HG02970 (cell line): ENCODE data around the gene TRIB2.

Experiments used
- ATAC-seq: cut with Tn5 transposase; IDR thresholded peaks from one replicate; pipeline ENCODE4 v1.9.1; 2021; ENCODE audit warnings: mild to moderate bottlenecking, moderate library complexity, moderate number of reproducible peaks; ENCODE audit not compliant: unreplicated experiment, low FRiP score

Gene TRIB2

DNA sequence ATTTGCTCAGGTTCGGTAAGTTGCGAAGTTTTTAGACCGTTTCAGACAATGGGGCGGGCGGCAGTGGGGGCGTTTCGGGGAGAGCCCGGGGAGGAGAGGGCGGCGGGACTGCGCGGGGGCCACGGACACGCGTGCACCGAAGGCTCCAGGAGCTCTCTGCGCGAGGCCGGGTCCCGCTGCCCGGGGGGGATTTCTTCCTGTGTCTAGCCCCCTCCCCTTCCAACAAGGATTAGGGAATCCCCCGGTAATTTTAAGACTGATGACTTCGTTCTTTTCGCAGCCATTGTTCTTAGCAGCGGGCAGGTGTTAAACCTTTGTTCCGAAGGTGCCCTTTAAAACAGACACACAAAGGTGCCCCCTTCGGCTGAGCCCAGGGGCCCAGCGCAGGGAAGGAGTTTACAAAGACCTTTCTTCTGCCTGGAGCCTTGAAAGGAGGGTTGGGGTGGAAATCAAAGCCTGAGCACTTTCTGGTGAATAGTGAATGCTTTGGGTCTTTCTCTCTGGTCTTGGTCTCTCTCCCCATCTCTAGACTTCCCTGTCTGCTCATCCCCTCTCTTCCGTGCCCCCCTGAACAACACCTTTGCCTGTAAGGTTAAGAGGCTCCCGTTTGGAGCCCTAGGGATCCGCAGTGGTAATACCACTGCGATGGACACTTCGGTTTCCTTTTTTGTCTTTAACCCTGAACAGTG is 2.1 kb downstream of the TRIB2 start:
- ATAC-seq: no peak

DNA sequence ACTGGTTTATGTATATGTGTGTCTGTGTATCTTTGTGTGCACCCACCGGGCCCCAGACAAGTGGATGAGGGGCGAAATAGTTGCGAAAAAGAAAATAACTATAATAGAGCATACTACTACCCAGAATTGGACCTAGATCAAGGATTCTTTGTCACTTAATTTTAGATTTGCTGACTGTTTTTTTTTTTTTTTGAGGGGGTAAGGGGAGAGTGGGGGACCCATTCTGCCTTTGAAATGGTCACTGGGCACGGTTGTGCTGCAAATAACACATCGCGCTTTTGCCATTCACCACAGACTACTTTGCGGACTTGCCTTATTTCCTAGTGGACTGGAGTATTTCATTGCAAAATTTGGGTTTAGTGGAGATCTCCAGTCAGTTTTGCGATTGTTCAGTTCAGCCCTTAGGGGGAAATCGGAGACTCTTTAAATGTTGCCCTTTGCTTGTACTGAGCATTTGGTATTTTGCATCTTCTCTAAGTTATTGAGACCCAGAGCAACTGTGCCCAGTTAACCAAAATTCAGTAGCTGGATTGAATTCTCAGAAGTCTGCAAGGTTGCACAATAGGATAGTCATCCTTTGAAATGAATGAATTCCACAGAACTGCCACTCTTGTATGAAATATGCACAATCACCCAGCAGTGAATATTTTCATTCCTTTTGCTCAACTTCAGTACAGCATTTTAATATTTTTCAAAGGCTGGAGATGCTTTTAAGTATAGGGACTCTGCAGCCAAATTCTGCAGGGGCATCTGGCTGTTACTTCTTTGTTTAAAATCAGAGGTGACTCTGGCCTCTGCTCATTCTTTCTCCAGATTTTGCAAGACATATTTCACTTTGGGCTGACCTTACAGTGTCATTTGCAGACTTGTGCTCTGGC is 2.9 kb downstream of the TRIB2 start:
- ATAC-seq: no peak

DNA sequence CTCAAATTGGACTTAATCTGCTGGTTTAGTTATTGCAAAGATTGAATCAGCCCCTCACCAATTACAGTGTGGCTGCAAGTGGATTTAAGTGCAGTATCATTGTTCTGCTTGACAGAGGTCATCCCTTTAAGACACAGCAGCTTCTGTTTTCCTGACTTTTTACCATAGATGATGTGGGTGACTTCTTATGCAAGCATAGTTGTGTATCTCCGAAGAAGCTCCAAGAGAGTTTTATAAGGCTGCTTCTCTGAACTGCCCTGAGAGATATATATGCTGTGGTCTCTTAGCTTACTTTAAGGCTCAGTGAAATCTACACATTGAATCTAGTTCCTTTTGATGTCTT is 3.5 kb downstream of the TRIB2 start:
- no peak for ATAC-seq

DNA sequence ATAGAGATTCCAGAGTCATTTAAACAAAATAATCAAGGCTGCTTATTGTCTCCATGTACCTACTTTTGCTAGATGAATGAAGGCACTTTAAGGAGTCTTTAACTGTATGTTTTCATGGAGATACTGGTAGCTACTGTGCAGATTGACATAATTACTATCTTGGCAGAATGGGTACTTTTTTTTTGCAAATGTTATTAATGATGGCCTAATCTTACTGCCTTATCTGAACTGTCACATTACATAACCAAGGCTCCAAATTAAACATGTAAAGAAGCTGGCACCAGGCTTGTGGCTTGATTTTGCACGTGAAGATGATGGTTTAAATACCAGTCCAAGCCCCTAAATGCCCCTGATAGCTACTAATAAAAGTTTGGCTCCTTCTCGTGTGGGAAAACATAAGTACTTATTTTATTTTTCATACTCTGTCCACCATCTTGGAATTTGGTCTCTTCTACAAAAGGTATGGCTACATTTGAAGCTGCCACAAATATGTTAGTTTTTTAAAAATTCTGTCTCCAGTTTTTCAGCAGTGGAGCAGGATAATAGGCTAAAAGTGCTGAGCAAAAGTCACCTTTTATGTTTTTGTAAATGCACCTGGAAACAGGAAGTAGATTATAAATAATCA is 4.1 kb downstream of the TRIB2 start:
- ATAC-seq: no peak

DNA sequence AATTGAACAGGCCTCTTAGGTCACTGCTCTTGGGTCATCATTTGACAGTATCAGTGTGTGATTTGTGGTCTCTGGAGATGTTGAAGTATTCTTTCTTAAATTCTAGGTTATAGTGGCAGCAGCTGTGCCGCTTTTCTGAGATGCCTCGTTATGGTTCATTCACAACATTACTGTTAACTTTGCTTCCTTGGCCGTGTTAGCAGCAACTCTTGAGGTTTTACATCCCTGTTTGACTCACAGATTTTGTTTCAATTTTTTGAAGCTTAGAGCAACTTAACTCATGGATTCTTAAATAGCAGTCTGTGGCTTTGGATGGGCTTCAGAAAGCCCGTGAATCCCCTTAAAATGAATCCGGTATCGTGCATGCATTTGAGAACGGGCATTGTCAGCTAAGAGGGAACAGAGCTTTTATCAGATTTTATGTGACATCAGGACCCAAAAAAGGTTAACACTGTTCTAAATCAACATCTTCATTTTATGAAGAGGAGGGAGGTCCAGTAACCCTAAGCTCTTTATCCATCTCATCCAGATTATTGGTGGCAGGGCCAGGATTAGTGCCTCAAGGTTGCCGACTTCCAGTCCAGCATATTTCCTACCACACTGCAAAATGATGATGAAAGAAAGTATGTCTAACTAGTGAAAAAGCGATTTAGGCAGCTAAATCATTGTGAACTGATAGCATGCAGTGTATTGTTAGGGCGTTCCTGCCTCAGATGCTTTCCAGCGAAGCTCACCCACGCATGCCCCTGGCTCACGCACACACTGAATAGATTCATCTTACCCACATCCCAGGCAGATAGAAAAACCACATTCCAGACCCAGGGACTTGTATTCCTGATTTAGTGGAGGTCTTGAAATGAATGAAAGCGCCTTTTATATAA is 5.1 kb downstream of the TRIB2 start:
- ATAC-seq: no peak

DNA sequence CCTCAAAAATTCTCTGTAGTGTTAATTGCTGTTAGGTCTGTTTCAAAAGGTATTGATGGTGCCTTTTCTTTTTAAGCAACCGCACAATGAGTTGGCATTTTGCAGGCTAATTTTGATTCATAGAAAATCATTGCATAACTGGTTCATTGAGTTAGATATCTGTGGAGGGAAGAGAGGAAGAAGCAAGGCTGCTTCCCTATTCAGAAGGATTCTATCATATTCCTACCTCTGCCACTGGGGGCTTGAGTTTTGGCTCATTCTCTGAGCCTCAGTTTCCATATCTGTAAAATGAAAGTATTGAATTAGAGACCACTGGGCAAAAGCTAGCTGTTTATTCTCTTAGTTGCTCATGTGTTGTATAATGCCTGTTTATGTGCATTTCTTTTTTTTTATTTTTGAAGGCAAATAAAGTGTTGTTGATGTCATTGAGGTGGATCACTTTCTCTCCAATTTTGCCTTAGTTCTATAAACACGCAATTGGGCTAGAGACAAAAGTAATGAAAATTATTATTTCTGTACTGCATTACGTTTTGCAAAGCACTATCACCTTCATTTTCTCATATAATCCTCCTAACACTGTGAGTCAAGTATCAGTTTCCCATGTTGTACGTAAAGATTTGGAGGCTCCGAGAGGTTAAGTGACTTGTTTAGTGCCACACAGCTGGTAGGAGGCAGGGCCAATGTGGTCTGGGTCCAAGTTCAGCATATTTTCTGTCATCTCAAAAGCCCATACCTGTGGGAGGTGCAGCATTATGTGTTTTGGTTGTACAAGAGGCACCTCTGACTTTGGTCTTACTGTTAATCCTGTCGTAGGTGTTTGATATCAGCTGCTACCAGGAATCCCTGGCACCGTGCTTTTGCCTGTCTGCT is 5.9 kb downstream of the TRIB2 start:
- no peak for ATAC-seq

DNA sequence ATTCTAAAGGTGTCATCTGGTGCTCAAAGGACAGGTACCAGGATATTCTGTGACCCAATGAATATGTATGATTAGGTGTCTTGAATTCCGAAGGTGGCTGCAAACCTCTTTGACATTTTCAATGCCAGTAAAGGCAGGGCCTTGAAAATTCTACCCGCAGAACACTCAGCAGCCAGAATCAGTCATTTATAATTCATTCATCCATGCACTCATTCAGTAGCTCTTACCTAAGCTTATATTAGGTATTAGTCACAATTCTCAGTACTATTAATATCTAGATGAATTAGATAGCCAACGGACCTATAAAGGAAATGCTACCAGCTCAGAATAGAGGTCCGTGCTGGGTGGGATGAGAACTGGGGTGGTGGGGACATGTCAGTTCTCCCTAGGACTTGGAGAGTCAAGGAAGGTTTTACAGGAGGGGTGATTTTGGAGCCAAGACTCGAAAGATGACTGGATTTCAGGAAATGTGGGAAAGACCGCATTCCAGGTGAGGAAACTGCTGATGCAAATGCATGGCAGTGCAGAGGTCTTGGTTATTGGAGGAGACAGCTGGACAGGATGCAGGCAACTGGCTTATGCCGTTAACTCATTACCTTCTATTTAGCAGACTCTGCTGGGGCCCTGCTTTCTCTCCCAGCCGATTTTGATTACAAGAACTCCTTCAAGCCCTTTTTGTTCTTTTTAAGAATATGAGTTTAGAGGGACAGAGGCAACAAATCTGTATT is 7.2 kb downstream of the TRIB2 start:
- no peak for ATAC-seq

DNA sequence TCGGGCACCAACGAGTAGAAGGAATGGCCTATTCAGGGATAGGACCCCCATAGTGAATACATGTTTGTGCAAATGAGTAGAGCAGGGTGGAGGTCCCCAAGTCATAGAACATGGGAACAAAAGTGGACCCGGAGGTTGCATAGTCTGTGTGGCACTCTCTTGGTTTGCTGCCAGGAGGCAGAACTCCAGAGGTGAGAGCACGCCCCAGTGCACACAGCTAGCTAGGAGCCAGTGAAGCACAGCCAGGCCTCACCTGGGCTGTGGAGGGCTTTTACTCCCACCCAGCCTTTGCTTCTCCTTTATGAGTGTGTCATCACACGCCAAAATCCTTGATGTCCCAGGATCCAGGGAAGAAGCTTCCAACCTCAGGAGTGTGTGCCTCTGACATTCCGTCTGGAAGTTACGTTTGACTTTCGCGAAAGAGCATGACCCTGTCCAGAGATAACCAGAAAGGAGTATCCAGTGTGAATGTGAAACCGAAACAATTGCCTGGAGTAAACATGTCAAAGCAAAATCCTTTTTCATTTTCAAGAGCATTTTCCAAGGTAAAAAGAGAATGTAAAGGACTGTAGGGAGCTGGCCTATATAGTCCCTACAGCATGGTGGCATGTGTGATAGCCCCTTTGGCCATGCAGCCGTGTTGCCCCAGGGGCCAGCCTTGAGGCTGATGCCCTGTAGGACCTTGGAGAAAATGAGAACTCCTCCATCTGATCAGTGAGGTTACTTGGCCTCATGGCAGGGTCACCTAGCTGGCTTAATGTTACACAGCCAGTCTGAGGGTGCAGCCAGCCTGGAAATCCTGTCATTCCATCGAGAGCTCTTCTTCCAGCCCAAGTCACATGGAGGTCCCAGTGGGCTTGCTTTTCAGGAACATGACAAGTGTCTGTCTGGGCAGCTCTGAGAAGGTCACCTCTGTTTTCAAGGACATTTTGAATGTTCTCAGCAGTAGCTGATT is 8.8 kb downstream of the TRIB2 start:
- ATAC-seq: no peak

DNA sequence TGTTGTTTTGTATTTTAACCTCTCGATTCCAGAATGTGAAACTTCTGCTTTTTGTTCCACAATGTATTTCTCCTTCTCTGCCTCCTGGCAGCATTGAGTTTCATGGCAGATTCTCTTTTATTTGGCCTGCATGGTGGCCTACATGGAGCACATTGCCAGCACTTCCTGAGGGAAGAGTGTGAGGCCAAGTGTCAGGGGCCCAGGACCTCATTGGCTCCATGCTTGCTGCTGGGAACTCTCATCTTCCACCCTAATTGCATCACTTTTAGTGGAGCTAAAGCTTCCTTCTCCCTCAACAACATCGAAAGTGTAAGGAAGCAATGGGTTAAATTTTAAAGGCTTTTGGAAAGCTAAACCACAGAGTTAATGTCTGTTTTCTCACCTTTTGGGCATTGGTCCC is 9.5 kb downstream of the TRIB2 start:
- no peak for ATAC-seq

DNA sequence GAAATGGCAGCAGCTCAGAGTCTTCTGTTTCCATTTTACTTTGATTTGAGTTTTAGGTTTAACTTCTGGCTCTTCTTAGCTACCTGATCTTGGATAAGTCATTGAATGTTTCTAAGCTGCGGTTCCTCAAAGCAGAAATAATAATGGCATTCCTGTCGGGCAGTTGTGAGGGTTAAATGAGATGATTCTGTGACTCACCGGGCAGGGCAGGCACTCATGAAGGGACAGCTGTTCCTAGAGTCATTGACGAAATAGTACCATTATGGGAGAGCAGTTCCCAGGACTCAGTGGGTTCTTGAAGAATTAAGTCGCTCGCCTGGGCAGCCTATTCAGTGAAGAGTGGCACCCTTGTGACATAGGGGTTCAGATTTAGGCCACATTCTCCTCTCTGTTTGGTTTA is 10.3 kb downstream of the TRIB2 start:
- ATAC-seq: no peak

DNA sequence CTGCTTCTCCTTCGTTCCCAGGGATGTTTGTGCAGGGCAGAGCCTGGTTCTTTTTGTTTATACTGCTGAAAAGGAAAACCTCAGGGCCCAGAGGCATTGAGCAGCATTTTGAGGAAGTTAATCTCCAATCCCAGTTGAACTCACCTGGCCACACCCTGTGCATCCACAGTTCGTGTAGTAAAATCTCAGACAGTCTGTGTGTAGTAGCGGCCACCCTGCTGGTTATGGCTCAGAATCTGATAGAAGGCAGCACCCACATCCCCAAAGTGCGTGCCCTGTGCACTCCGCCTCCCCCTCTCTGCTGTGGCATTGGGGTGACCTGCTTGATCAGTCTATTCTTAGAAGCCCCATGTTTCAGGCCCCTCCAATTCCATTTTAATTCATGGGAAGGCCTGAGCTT is 10.9 kb downstream of the TRIB2 start:
- no peak for ATAC-seq

DNA sequence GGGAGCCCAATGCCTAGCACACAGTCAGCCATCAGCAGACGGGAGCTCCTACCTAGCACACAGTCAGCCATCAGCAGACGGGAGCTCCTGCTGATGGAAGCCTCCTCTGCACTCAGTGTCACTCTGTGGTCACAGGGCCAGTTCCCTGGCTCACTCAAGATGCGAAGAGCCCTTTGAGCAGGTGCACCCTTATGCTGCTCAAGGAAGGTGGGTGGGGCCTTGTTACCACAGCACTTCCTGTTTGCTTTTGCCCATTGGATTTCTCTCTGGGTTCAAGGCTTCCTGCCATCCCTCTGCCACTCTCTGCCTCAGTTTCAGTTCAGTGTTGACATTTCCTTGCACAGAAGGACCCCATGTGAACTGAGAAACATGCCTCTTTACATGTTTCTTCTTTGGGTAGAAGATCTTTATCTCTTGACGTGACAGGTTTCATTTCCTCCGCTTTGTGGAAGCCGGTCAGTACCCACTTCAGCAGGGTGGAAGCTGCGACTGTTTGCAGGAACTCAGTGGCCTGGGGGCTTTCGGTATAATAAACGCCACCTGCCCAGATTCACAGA is 11.6 kb downstream of the TRIB2 start:
- peak; percentile 86 for ATAC-seq

DNA sequence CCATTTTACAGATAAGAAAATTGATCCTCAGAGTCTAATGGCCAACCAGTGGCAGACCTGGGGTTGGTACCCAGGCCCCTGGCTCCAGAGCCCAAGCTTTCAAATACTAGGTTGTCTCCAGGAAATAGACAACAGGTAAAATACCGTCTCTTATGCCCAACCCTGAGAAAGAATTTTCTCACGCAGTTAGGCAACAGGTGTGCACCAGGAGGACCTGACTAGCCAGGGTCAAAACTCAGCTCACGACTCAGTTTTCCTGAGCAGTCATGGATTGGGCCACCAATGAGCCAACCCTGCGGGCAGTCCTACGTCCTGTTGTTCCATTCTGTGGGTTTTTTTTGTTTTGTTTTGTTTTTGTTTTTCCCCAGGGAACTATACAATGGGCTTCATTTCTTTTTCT is 13.5 kb downstream of the TRIB2 start:
- ATAC-seq: no peak

DNA sequence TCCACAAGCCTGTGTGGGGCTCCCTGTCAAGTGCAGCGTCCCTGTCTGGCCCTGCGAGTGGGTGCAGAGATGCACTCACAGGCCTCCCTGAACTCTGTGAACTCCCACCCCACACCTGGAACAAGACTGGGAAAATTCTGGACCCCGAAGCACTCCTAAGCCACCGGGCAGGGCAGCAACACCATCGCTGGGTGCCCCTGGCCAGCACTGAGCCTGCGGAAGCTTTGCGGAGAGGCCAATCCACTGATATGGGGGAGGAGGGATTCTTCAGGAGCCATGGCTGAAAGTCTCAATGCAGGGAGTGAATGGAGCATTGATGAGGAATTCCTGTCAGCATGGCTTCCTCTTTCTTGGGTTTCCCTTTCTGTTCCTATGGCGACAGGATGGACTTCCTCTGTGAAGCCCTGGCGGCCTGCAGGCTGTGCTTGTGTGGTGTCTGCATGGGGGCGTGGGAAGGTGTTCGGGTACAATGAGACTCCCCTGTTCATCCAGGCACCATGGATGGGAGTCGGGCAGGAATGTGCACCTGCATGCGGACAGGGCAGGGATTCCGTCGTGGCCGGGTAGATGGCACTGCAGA is 15.1 kb downstream of the TRIB2 start:
- no peak for ATAC-seq

DNA sequence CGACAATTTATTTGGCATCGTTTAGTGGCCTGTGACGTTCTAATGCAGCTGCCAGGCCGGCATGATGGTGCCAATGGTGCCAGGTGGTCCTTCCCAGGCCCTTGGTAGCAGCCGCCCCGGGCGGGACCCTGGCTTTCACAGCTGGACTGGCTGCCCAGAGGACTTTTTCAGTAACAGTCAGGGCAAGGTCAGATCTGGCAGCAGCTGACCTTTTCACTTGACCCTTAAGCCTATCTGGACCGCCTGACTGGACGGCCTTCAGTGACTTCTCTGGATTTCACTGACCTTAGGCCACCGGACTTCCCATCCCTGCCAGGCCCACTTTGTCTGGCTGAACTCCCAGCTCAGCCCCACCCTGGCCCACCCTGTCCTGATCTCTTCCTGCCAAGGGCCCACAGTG is 15.9 kb downstream of the TRIB2 start:
- ATAC-seq: no peak

DNA sequence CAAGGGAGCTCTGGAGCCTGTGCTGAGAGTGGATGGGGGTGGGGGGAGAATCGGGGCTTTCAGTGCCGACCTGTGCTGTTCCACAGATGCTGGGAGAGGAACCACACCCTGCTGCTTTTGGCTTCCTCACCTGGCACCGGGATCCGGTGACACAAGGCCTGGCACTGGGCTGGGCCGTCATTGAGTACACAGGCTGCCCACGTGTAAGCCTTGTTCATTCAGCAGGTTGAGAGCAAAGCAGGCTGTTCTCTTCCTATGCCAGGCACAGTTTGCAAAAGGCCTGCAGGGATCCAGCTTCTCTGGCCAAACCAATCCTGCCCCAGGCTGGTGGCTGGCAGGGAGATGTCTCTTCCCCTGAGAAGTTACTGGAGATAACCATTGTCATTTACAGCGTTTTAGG is 17.1 kb downstream of the TRIB2 start:
- ATAC-seq: no peak

DNA sequence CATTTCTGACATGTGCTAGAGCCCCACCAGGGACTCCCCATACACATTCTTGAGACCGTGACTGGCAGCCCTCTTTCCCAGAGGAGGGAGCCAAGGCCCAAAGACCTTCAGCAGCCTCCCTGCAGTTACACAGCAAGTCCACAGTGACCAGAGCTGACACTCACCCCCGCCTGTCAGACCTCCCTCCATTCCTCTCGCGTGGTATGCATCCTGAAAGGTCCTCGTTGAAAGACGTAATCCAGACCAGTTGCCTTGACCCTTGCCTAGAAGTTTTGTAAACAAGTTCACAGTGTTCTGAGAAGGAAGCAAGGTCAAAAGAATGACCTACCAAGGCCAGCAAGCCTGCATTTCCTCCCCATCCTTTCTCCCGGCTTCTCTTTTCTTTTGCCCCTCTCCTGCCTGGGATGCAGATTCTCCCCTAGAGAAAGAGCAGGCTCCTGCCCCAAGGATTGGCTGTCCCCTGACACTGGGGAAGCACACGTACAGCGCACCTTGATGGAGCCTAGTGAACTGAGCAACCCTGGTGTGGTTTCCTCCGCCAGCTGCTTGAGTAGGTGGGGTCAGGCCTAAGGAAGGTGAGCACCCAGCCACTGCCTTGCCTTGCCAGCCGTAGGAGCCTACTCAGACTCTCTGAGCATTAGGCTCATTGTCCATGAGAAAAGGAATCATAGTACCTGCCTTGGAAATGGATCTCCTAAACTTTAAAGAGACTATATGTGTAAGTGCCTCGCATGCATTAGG is 18.3 kb downstream of the TRIB2 start:
- ATAC-seq: no peak
